ENCODE data around the gene WDFY4.

- TF ChIP-seq TAF1 (IDR thresholded peaks at IDR 0.05; ENCODE audit: borderline replicate concordance, insufficient read depth, low read length) (no peak), POLR2AphosphoS5 (IDR thresholded peaks at IDR 0.05; ENCODE audit: low read depth, low read length) (no peak), REST (IDR thresholded peaks at IDR 0.05; ENCODE audit: insufficient read depth in 1 of 2, low read depth in 2 of 2, low read length in 2 of 2) (no peak), SIN3A (IDR thresholded peaks at IDR 0.05; ENCODE audit: borderline replicate concordance, insufficient read depth, low read length) (no peak), FOXP2 (optimal IDR thresholded peaks at IDR 0.05; ENCODE audit: borderline replicate concordance, extremely low read depth, extremely low read length, insufficient read depth) (no peak)
These were observed 154.2 kb downstream of the WDFY4 start for GRCh38 chr10:48838834-48839233.
